SK-N-SH treated with all-trans-retinoic acid at 6 μM for 48 hours (cell line): ENCODE measurements around the gene FLT4.

Experiments
- ATAC-seq: fragments of 200-7000 bp; cut with Tn5 transposase; 3 replicates; pipeline ENCODE4 v1.9.1; 2020; ENCODE audit warnings: mild to moderate bottlenecking, moderate library complexity
- ARNTL ChIP-seq: fragments of 450-650 bp; formaldehyde crosslinking; IDR thresholded peaks from 2 replicates; pipeline ENCODE4 v1.5.0; 2020; ENCODE audit warnings: low read depth, mild to moderate bottlenecking, moderate library complexity, borderline replicate concordance
- BACH2 ChIP-seq: fragments of 250-450 bp; sonication (Bioruptor Pico); IDR thresholded peaks from 2 replicates; pipeline ENCODE4 v1.9.0; 2021; ENCODE audit warnings: mild to moderate bottlenecking, borderline replicate concordance
- CSDC2 ChIP-seq: fragments of 250-450 bp; sonication (Bioruptor Pico); IDR thresholded peaks from 2 replicates; pipeline ENCODE4 v1.5.0; 2020; ENCODE audit warnings: mild to moderate bottlenecking, moderate library complexity
- CSRNP3 ChIP-seq: fragments of 250-450 bp; sonication (Bioruptor Pico); IDR thresholded peaks from 2 replicates; pipeline ENCODE4 v1.5.1; 2021; ENCODE audit warnings: mild to moderate bottlenecking, moderate library complexity
- ESRRG ChIP-seq: fragments of 250-450 bp; sonication (Bioruptor Pico); IDR thresholded peaks from 2 replicates; pipeline ENCODE4 v1.6.1; 2021; ENCODE audit warnings: mild to moderate bottlenecking
- ISL1 ChIP-seq: fragments of 250-450 bp; sonication (Bioruptor Pico); IDR thresholded peaks from 2 replicates; pipeline ENCODE4 v2.1.2; 2022; ENCODE audit warnings: mild to moderate bottlenecking, moderate library complexity
- OSR1 ChIP-seq: fragments of 250-450 bp; sonication (Bioruptor Pico); IDR thresholded peaks from 2 replicates; pipeline ENCODE4 v1.8.0; 2022; ENCODE audit warnings: moderate library complexity, mild to moderate bottlenecking, inconsistent platforms
- POU6F1 ChIP-seq: fragments of 250-450 bp; sonication (Bioruptor Pico); IDR thresholded peaks from 2 replicates; pipeline ENCODE4 v1.8.0; 2021; ENCODE audit warnings: low read depth, mild to moderate bottlenecking, moderate library complexity, borderline replicate concordance
- PPARA ChIP-seq: fragments of 250-450 bp; sonication (Bioruptor Pico); IDR thresholded peaks from 2 replicates; pipeline ENCODE4 v1.5.0; 2020; ENCODE audit warnings: mild to moderate bottlenecking, borderline replicate concordance
- RARB ChIP-seq: fragments of 250-450 bp; sonication (Bioruptor Pico); IDR thresholded peaks from 2 replicates; pipeline ENCODE4 v1.8.0; 2021; ENCODE audit warnings: mild to moderate bottlenecking, moderate library complexity
- SNAI2 ChIP-seq: fragments of 250-450 bp; sonication (Bioruptor Pico); IDR thresholded peaks from 2 replicates; pipeline ENCODE4 v1.5.0; 2020; ENCODE audit warnings: mild to moderate bottlenecking, moderate library complexity
- TCF4 ChIP-seq: fragments of 250-450 bp; sonication (Bioruptor Pico); IDR thresholded peaks from 2 replicates; pipeline ENCODE4 v1.8.0; 2021; ENCODE audit warnings: mild to moderate bottlenecking, moderate library complexity, borderline replicate concordance
- TOX ChIP-seq: fragments of 250-450 bp; sonication (Bioruptor Pico); IDR thresholded peaks from 2 replicates; pipeline ENCODE4 v1.8.0; 2021; ENCODE audit warnings: mild to moderate bottlenecking, moderate library complexity, borderline replicate concordance
- TSHZ2 ChIP-seq: fragments of 250-450 bp; sonication (Bioruptor Pico); IDR thresholded peaks from 2 replicates; pipeline ENCODE4 v1.5.0; 2020; ENCODE audit warnings: mild to moderate bottlenecking, moderate library complexity
- ZC3H10 ChIP-seq: fragments of 250-450 bp; sonication (Bioruptor Pico); IDR thresholded peaks from 2 replicates; pipeline ENCODE4 v1.5.1; 2021; ENCODE audit warnings: mild to moderate bottlenecking, moderate library complexity
- ZFP30 ChIP-seq: fragments of 450-650 bp; formaldehyde crosslinking; IDR thresholded peaks from 2 replicates; pipeline ENCODE4 v1.5.0; 2022; ENCODE audit warnings: mild to moderate bottlenecking, moderate library complexity
- ZNF565 ChIP-seq: fragments of 450-650 bp; formaldehyde crosslinking; conservative IDR thresholded peaks from 2 replicates; pipeline ENCODE4 v1.5.0; 2020; ENCODE audit warnings: low read depth, mild to moderate bottlenecking, moderate library complexity
- ZNF8 ChIP-seq: fragments of 450-650 bp; formaldehyde crosslinking; IDR thresholded peaks from 2 replicates; pipeline ENCODE4 v1.5.0; 2020; ENCODE audit warnings: mild to moderate bottlenecking, moderate library complexity
- TF ChIP-seq, protein P1 (sequence below): fragments of 250-450 bp; sonication (Bioruptor Pico); IDR thresholded peaks from 2 replicates; pipeline ENCODE4 v1.5.1; 2020; ENCODE audit warnings: low read depth, mild to moderate bottlenecking, moderate library complexity

Gene FLT4

GRCh38 chr5:180652771-180653170, 3.4 kb upstream of the FLT4 start:
- ATAC-seq: no peak

GRCh38 chr5:180652346-180652745, 2.9 kb upstream of the FLT4 start:
- ATAC-seq: no peak
- TF ChIP-seq ZNF8: no peak
- no peak for TF ChIP-seq PPARA (CRISPR knock-in tag)
- no peak for TF ChIP-seq ZC3H10
- TF ChIP-seq ISL1: no peak
- TF ChIP-seq TCF4 (CRISPR knock-in tag): no peak
- TF ChIP-seq POU6F1 (CRISPR knock-in tag): no peak
- no peak for TF ChIP-seq ESRRG (CRISPR knock-in tag)
- no peak for TF ChIP-seq ARNTL (CRISPR knock-in tag)
- TF ChIP-seq ZFP30 (CRISPR knock-in tag): no peak
- no peak for TF ChIP-seq ZNF565 (CRISPR knock-in tag)
- no peak for TF ChIP-seq TOX (CRISPR knock-in tag)
- TF ChIP-seq SNAI2 (CRISPR knock-in tag): no peak
- TF ChIP-seq, protein P1, sequence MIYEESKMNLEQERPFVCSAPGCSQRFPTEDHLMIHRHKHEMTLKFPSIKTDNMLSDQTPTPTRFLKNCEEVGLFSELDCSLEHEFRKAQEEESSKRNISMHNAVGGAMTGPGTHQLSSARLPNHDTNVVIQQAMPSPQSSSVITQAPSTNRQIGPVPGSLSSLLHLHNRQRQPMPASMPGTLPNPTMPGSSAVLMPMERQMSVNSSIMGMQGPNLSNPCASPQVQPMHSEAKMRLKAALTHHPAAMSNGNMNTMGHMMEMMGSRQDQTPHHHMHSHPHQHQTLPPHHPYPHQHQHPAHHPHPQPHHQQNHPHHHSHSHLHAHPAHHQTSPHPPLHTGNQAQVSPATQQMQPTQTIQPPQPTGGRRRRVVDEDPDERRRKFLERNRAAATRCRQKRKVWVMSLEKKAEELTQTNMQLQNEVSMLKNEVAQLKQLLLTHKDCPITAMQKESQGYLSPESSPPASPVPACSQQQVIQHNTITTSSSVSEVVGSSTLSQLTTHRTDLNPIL (CRISPR knock-in tag): no peak
- TF ChIP-seq OSR1 (CRISPR knock-in tag): no peak
- TF ChIP-seq TSHZ2: no peak
- no peak for TF ChIP-seq CSRNP3 (CRISPR knock-in tag)
- TF ChIP-seq CSDC2 (CRISPR knock-in tag): no peak
- TF ChIP-seq RARB (CRISPR knock-in tag): no peak
- TF ChIP-seq BACH2 (CRISPR knock-in tag): no peak

More at GRCh38 chr5:180652771-180653170, 3.4 kb upstream of the FLT4 start:
- no peak for TF ChIP-seq RARB (CRISPR knock-in tag)

GRCh38 chr5:180648658-180649296, 623 bp downstream of the FLT4 start:
- 0 out of 3 replicates have a peak, but pooled peaks have one; percentile 15 for ATAC-seq
- TF ChIP-seq ISL1: no peak
- TF ChIP-seq CSDC2 (CRISPR knock-in tag): no peak
- TF ChIP-seq TOX (CRISPR knock-in tag): no peak
- no peak for TF ChIP-seq ZC3H10
- no peak for TF ChIP-seq CSRNP3 (CRISPR knock-in tag)
- TF ChIP-seq TSHZ2: no peak
- TF ChIP-seq BACH2 (CRISPR knock-in tag): no peak
- no peak for TF ChIP-seq ZNF8
- TF ChIP-seq ZNF565 (CRISPR knock-in tag): no peak
- no peak for TF ChIP-seq RARB (CRISPR knock-in tag)
- TF ChIP-seq, protein P1 (CRISPR knock-in tag): no peak
